WTC11 (cell line): ENCODE measurements around the gene DGKZ.

Experiments used
- ZNF232 ChIP-seq: sonication (generic); formaldehyde crosslinking; IDR thresholded peaks from 2 replicates; pipeline ENCODE4 v1.8.0; 2022; ENCODE audit warnings: mild to moderate bottlenecking, missing genetic modification reagents
- ZSCAN18 ChIP-seq: fragments of 250-450 bp; sonication (Bioruptor Pico); IDR thresholded peaks from 2 replicates; pipeline ENCODE4 v2.1.2; 2022; ENCODE audit warnings: mild to moderate bottlenecking, moderate library complexity

GRCh38 chr11:46315783-46316563 lies 31.3 kb upstream of the DGKZ start:
- TF ChIP-seq ZNF232 (CRISPR knock-in tag), result no peak
- TF ChIP-seq ZSCAN18, result no peak
